Measurements from ENCODE around the gene HLA-F. TPM values are rescaled to one million over a fixed set of nuclear protein-coding genes. Genes with fewer than 3 reads are reported as not detected.
A peak's percentile ranks its signal among the peaks of the same experiment; 100 is the strongest.

HLA-F gene
- polyA plus RNA-seq, 1 of the 3 experiments (the other 2 are of a cell fraction), result 0.31 TPM

- H3K9ac ChIP-seq, result no peak overlapping the region
- no peaks in the 10 kb centered on the region for H3F3A ChIP-seq (replicated peaks; ENCODE audit: insufficient read depth)
- peak; percentile 71 for DNase-seq
- no peaks in the 10 kb centered on the region for H4K20me1 ChIP-seq (ENCODE audit: insufficient read depth)
- no peak overlapping the region for H3K4me2 ChIP-seq
- H3K9me2 ChIP-seq, result no peaks in the 10 kb centered on the region
- peaks cover 30% of the 10 kb centered on the region; the same call in 1 of the 2 replicates for H3K27me3 ChIP-seq (ENCODE audit: insufficient read depth)
- POLR2A ChIA-PET, result no interaction called here
- CTCF ChIA-PET, result interaction anchor here (0.9 to 1.4 kb wide), 7 partner anchors 14 to 122 kb away, joined by 3 to 6 read pairs (median 4); no protein-coding TSS in a partner anchor
- no peaks in the 10 kb centered on the region for H3K9me3 ChIP-seq
- TF ChIP-seq, protein P1, sequence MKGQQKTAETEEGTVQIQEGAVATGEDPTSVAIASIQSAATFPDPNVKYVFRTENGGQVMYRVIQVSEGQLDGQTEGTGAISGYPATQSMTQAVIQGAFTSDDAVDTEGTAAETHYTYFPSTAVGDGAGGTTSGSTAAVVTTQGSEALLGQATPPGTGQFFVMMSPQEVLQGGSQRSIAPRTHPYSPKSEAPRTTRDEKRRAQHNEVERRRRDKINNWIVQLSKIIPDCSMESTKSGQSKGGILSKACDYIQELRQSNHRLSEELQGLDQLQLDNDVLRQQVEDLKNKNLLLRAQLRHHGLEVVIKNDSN (IDR thresholded peaks at IDR 0.05; ENCODE audit: borderline replicate concordance, low read depth), result no peak
- TF ChIP-seq CTCF (IDR thresholded peaks at IDR 0.05), result peak; percentile 61
- TF ChIP-seq RAD21 (IDR thresholded peaks at IDR 0.05; ENCODE audit: low read length), result peak; percentile 36; the same call in 1 of the 2 replicates
- H3K4me3 ChIP-seq (ENCODE audit: low read depth in 2 of 2, low read length in 1 of 2), result no peak overlapping the region
- WGBS (ENCODE audit: low lambda C conversion rate), result 9% methylated on average over 17 of the region's 17 CpGs
- no peaks in the 10 kb centered on the region for H3K79me2 ChIP-seq (ENCODE audit: insufficient read depth)
- H2AFZ ChIP-seq (ENCODE audit: low read depth), result no peak overlapping the region
- no peaks in the 10 kb centered on the region for H3K4me1 ChIP-seq (ENCODE audit: control insufficient read depth in 1 of 2, insufficient read depth in 2 of 2, low read depth in 1 of 2, low read length in 1 of 2)
- H3K36me3 ChIP-seq (replicated peaks in 1 of 2; ENCODE audit: control insufficient read depth in 1 of 2, insufficient read depth in 2 of 2, low read length in 1 of 2), result no peaks in the 10 kb centered on the region
- H3K27ac ChIP-seq (ENCODE audit: low read depth in 2 of 2, low read length in 1 of 2), result no peak overlapping the region
Observed at GRCh38 chr6:29702519-29703103, 20.6 kb upstream of the HLA-F start.

DNA sequence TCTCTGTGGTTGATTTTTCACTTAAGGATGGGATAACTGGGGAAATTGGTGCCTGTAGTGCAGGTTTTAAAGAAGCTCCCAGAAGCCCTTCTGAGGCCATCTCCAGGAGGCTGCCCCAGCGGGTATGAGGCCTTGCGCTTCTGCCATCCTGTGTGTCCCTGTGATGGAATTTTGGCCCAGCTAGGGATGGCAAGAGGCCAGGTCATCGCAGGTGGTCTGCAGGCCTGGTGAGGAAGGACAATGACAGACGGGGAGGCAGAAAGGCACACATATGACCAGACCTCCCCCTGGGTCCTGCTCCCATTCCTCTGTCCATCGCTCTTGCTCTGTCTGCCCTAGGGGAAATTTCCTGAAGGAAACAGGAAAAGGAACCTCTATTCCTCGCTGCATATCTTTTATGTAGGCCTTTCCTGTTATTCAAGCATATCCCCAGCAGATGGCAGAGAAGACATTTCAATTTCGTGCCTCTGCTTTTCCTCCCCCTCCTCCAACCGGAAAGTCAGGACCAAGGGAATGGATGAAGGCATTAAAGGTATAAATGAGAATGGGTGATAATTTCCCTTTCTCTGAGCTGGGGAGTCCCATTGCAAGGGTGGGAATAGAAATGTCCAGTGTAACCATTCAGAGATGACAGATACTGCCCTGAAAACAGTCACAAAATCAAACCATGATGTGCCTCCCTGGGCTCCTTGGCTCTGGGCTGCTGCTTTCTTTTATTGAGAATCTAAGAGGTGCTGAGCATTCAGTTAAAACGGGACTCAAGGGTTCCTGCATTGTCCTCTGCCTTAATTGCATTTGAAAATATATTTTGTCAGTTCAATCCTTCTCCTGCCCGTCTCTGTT is 17.6 kb upstream of the HLA-F start:
- Histone ChIP-seq H3K27ac (ENCODE audit: low read depth in 2 of 2, low read length in 1 of 2) (no peak overlapping the region), H3K36me3 (replicated peaks in 1 of 2; ENCODE audit: control insufficient read depth in 1 of 2, insufficient read depth in 2 of 2, low read length in 1 of 2) (no peaks in the 10 kb centered on the region), H3K9me3 (no peaks in the 10 kb centered on the region), H3F3A (replicated peaks; ENCODE audit: insufficient read depth) (no peaks in the 10 kb centered on the region), H3K4me1 (ENCODE audit: control insufficient read depth in 1 of 2, insufficient read depth in 2 of 2, low read depth in 1 of 2, low read length in 1 of 2) (no peaks in the 10 kb centered on the region), H3K9ac (no peak overlapping the region), H3K27me3 (ENCODE audit: insufficient read depth) (peaks cover 52% of the 10 kb centered on the region; the same call in 1 of the 2 replicates), H4K20me1 (ENCODE audit: insufficient read depth) (no peaks in the 10 kb centered on the region), H2AFZ (ENCODE audit: low read depth) (no peak overlapping the region), H3K79me2 (ENCODE audit: insufficient read depth) (no peaks in the 10 kb centered on the region), H3K4me2 (no peak overlapping the region), H3K4me3 (ENCODE audit: low read depth in 2 of 2, low read length in 1 of 2) (peak overlapping the region in 1 of 2 experiments; percentile 21; a peak in 1 of 4 replicates), H3K9me2 (no peaks in the 10 kb centered on the region)
- ChIA-PET POLR2A (no interaction called here), CTCF (interaction anchor here (0.7 to 2.1 kb wide), 9 partner anchors 11 to 334 kb away, joined by 3 to 7 read pairs (median 4); no protein-coding TSS in a partner anchor)
- 14% methylated on average over 10 of the region's 10 CpGs for WGBS (ENCODE audit: low lambda C conversion rate)
- DNase-seq, result peak; percentile 61
- TF ChIP-seq, protein P2, sequence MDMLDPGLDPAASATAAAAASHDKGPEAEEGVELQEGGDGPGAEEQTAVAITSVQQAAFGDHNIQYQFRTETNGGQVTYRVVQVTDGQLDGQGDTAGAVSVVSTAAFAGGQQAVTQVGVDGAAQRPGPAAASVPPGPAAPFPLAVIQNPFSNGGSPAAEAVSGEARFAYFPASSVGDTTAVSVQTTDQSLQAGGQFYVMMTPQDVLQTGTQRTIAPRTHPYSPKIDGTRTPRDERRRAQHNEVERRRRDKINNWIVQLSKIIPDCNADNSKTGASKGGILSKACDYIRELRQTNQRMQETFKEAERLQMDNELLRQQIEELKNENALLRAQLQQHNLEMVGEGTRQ (IDR thresholded peaks at IDR 0.05; ENCODE audit: borderline replicate concordance, low read depth, low read length), result no peak
- no peak for TF ChIP-seq MXI1 (IDR thresholded peaks at IDR 0.05; ENCODE audit: low read depth, low read length)
- no peak for TF ChIP-seq RCOR1 (IDR thresholded peaks at IDR 0.05; ENCODE audit: low read length)
- TF ChIP-seq EP300 (IDR thresholded peaks at IDR 0.05; ENCODE audit: borderline replicate concordance in 1 of 2, low read depth in 1 of 2, low read length in 1 of 2), result no peak
- TF ChIP-seq RAD21 (IDR thresholded peaks at IDR 0.05; ENCODE audit: low read length), result peak; percentile 71
- TF ChIP-seq RFX5 (IDR thresholded peaks at IDR 0.05; ENCODE audit: low read length), result no peak
- TF ChIP-seq, protein P3, sequence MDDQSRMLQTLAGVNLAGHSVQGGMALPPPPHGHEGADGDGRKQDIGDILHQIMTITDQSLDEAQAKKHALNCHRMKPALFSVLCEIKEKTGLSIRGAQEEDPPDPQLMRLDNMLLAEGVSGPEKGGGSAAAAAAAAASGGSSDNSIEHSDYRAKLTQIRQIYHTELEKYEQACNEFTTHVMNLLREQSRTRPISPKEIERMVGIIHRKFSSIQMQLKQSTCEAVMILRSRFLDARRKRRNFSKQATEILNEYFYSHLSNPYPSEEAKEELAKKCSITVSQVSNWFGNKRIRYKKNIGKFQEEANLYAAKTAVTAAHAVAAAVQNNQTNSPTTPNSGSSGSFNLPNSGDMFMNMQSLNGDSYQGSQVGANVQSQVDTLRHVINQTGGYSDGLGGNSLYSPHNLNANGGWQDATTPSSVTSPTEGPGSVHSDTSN (IDR thresholded peaks at IDR 0.05), result no peak
- TF ChIP-seq CHD2 (IDR thresholded peaks at IDR 0.05; ENCODE audit: low read length, partially characterized antibody), result no peak
- TF ChIP-seq, protein P4, sequence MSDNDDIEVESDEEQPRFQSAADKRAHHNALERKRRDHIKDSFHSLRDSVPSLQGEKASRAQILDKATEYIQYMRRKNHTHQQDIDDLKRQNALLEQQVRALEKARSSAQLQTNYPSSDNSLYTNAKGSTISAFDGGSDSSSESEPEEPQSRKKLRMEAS (IDR thresholded peaks at IDR 0.05; ENCODE audit: low read depth), result no peak
- no peak for TF ChIP-seq NRF1 (IDR thresholded peaks at IDR 0.05; ENCODE audit: low read depth, low read length)
- TF ChIP-seq ELF1 (IDR thresholded peaks at IDR 0.05), result no peak
- no peak for TF ChIP-seq YY1 (IDR thresholded peaks at IDR 0.05; ENCODE audit: low read depth)
- TF ChIP-seq NFIC (IDR thresholded peaks at IDR 0.05; ENCODE audit: borderline replicate concordance), result no peak
- TF ChIP-seq FOXJ3 (CRISPR knock-in tag; IDR thresholded peaks at IDR 0.05), result no peak
- TF ChIP-seq POLR2AphosphoS5 (IDR thresholded peaks at IDR 0.05; ENCODE audit: low read depth, low read length), result no peak
- TF ChIP-seq, protein P1 (IDR thresholded peaks at IDR 0.05; ENCODE audit: borderline replicate concordance, low read depth), result no peak
- TF ChIP-seq GATA2 (CRISPR knock-in tag; IDR thresholded peaks at IDR 0.05), result no peak
- no peak for TF ChIP-seq FOXM1 (IDR thresholded peaks at IDR 0.05; ENCODE audit: low read depth)

All from SK-N-SH (cell line).